HG03103 (cell line): ENCODE data around the gene FAM81A.
"Not testable (repeated sequence)": the region's sequence is repeated elsewhere in the genome, so short reads cannot be mapped to it uniquely, and the experiment has no call there.

ENCODE experiments used
- ATAC-seq: cut with Tn5 transposase; IDR thresholded peaks from one replicate; pipeline ENCODE4 v1.9.1; 2021; ENCODE audit warnings: low read depth; ENCODE audit not compliant: unreplicated experiment

FAM81A gene

GRCh38 chr15:59437817-59438624 lies at the start of gene FAM81A:
TSS of gene FAM81A (plus strand) at chr15:59438186. CDS start at chr15:59458627, 20,441 bp downstream.
- peak; percentile 72 for ATAC-seq

DNA sequence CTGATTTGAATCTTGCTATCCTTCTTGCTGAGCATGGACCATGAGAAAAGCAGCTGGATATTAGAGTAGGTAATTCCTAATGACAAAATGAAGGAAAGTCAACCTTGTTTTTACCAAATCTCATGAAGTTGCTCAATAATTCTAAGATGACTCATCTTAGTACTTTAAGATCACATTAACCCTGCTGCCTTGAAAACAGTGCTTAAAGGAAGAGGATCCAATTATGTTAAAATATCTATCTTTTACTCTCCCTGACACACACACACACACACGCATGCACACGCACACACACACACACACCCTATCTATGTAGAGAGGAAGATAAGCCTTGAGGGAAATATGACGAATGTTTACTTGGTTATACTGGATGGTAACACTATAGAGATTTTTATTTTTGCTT lies 49.3 kb upstream of the FAM81A start:
- ATAC-seq: no peak

DNA sequence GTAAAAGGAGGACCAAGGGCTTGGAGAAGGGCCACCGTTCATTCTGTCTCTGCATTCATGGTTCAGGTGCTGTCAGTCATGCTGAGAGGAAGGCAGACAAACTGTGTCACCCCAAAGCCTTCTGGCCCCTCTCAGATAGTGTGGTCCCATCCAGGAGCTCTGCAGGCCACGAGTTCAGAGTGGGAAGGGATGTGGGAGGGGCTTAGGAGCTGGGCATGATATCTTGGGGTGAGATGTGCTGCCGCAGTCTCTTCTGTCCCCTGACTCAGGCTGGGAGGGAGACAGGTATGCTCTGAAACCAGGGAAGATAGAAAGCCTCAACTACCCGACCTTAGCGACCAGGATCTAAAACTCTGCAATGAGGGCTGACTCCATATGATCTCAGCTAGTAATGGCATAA lies 45.7 kb upstream of the FAM81A start:
- no peak for ATAC-seq

DNA sequence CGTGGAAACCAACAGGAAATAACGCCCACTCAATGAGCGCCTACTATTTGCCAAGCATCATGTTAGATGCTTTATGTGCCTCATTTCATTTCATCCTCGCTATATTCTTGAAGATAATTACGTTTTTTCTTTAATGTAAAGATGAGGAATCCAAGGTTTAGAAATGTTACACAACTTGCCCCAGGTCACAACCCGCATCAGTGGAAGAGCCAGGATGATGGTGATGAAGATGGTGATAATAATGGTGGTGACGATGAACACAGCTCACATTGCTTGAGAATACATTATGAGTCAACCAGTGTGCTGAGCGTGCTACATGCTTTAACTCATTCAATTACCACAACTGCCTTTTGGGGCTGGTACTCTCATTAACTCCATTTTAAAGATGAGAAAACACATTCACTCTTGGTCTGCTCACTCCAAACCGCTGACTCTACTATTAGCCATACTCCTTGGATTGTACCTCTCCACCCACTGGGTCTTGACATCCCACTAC lies 43.8 kb upstream of the FAM81A start:
- no peak for ATAC-seq

DNA sequence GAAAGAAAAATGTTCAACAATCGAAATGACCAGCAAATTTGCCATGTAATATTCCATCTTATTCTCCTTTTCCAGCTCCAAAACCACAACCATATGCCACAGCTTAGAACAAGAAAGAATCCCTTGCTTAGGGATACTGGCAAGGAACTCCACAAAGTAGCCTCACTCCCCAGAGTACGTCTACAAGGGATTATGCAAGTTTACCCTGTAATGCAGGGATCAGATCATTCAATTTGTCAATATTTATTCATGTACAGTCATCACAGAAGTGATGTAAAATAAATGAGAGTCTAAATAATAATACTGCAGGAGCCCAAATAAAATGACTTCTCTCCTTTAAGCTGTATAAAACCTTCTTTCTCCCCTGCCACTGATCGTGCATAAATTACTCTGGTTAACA lies 41.8 kb upstream of the FAM81A start:
- no peak for ATAC-seq

GRCh38 chr15:59396679-59397078 lies 41.3 kb upstream of the FAM81A start:
- no peak for ATAC-seq

DNA sequence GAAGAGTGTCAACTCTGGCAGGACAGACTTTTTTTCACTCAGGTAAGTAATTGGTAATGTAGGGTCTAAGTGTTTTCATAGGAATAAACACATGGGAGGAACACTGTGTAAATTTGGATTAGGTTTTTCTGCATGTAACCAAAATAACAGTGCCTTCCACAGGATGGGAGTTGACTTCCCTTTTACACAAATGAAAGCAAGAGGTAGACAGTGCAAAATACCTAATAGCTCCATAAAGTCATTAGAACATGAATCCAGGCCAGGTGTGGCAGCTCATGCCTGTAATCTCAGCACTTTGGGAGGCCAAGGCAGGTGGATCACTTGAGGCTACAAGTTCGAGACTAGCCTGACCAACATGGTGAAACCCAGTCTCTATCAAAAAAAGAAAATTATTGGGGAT lies 39.8 kb upstream of the FAM81A start:
- ATAC-seq: no peak

DNA sequence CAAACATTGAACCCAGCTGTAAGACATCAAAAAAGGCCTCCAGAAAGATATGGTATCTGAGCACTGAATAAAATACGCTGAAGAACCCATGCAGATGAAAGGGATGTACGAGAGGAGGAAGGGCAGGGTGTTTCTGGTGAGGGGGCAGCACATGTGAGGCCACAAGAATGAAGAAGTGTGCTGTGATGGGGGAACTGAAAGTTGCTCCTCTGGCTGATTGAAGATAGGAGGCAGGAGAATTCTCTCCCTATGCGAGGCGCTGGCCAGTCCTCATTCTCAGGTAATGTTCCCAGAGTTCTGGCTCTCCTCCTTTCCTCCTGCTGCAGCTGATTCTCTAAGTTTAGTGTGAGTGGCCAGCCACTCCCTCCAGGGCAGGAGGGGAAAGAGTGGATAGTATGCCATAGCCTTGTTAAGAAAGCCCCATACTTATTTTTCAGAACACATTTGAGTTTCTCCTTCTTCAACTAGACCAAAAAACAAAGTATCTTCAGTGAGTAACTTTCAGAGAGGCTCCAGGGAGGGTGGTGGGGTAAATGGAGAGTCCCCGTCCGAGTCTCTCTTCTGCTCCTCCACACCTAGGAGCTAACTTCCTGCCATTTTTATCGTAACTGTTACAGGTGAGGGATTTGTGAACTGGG lies 38.4 kb upstream of the FAM81A start:
- ATAC-seq: peak; percentile 89

DNA sequence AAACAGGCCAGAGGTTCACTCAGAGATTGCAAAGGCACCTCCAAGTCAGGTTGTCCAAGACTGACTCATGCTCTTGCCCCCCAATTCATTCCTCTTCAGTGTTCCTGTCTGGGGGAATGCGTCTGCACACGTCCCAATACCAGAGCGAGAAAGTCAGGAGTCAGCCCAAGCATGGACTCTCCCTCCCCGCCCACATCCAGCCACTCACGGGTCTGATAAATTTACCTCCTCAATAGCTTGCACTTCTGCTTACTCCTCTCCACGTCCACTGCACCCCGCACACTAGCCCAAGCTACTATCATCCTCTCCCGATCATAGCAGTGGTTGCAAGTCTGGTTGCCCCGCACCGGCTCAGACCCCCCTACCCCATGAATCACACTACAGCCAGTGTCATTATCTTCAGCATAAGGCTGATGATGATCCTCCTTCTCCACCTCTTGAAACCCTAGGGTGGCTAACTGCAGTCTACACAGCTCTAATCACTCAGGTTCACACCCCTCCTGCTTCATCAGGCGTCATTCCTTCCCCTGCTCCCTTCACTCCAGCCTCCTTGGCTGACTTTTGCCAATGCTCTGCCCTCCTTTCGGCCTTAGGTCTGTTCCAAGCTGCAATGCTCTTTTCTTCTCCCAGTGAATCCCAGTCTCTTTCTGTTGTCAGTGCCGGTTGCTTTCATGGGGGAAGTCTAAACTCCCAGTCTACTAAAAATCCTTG lies 37.7 kb upstream of the FAM81A start:
- no peak for ATAC-seq

GRCh38 chr15:59401051-59401823 lies 36.7 kb upstream of the FAM81A start:
- not testable (repeated sequence) for ATAC-seq

DNA sequence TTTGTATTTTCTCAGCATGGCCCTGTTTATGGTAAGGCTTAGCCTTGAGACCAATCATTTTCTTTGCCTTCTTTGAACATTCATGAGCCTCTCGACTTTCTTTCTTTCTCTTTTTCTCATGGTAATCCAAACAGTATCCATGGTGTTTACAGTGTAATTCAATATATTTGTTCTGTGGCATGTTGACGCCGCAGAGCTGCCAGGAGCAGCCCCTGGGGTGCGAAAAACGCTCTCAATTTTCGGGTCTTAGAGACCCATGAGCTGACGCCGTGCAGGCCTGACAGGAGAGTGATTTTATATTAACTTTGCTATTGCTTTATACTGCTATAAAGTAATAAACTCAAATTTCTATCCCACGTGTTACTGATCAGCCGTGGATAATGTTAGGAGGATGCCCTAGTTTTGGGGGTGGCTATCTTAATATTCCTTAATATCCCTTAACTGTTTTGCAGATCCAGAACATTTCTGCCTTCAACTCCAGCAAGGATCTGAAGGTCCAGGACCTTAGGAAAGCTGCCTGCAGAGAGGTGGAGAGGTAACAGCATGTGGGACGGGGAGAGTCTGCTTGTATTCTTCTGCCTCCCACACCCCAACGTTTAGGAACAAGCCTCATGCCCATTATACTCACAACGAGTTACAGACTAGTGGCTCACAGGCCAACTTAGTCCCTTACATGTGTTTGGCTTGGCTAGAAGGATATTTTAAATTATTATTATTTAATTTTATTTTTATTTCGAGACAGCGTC lies 36.0 kb upstream of the FAM81A start:
- no peak for ATAC-seq

- ATAC-seq: no peak
Observed at GRCh38 chr15:59405079-59405478, 32.9 kb upstream of the FAM81A start.

- no peak for ATAC-seq
Observed at GRCh38 chr15:59406446-59406845, 31.5 kb upstream of the FAM81A start.

- ATAC-seq: no peak
Observed at GRCh38 chr15:59407946-59408345, 30.0 kb upstream of the FAM81A start.

DNA sequence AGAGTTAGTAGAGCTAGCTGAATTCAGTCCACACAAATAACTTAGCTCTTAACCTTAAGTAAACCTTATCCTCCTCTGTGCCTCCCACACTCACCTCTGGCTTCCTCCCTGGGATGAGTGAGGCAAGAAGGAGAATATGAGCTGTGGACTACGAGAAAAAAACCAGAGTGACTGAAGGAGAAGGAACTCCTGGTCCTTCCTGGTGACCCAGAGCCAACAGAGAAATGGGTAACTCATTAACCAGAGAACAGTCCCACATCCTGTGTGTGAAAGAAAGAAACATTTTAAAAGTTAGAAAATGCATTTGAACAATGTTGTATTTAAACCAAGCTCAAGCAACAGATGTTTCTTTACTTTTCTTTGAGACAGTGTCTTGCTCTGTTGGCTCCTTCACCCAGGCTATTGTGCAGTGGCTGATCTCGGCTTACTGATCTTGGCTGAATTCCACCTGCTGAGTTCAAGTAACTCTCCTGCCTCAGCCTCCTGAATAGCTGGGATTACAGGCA lies 27.5 kb upstream of the FAM81A start:
- ATAC-seq: no peak

GRCh38 chr15:59413577-59413976 lies 24.4 kb upstream of the FAM81A start:
- ATAC-seq: no peak

- ATAC-seq: no peak
Observed at GRCh38 chr15:59416816-59417215, 21.2 kb upstream of the FAM81A start.

DNA sequence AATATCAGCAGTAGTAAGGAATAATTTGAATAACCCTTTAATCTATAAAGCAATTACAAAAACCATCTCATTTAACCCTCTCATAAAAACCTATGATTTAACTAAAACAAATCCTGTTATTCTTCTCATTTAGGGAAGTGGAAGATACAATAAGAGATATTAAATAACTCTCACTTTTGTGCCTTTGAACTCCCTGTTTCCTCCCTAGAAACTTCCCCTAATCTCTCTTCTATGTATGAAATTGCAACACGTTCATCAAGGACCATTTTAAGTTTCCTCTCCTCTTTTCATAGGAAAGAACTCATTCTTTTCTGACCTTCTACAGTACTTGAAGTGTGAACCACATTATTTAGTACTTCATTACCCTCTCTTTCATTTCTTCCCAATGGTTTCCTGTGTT lies 18.8 kb upstream of the FAM81A start:
- ATAC-seq: no peak

DNA sequence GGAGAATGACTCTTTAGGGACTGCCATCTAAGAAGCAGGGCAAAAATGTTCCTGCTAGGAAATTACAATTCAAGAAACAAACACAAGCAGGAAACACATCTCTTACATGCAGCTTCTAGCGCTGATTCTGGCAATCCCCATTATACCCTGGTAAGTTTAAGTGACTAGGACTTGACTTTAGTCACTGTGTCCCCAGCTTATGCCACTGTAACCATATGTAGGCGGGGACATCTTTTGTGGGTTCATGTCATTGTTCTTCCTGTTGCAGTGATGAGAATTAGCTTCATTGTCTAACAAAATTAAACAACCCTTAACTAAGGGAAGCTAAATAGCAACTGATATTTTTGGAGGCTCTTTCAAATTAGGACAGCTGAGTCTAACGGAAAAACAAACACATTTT lies 17.9 kb upstream of the FAM81A start:
- no peak for ATAC-seq
